ENCODE results near the gene XRCC3.
A peak's percentile ranks its signal among the peaks of the same experiment; 100 is the strongest.
"Not testable (repeated sequence)": the region's sequence is repeated elsewhere in the genome, so short reads cannot be mapped to it uniquely, and the experiment has no call there.

Gene XRCC3

GRCh38 chr14:103671911-103672310, 43.3 kb downstream of the XRCC3 start:
- no peak for DNase-seq

- no peak for DNase-seq
Observed at GRCh38 chr14:103669370-103669769, 45.9 kb downstream of the XRCC3 start.

- DNase-seq: no peak
Observed at GRCh38 chr14:103668117-103668516, 47.1 kb downstream of the XRCC3 start.

GRCh38 chr14:103667671-103668070, 47.6 kb downstream of the XRCC3 start:
- no peak for DNase-seq

- DNase-seq: no peak
Observed at GRCh38 chr14:103663506-103663905, 51.7 kb downstream of the XRCC3 start.

- no peak for DNase-seq
Observed at GRCh38 chr14:103662591-103662990, 52.7 kb downstream of the XRCC3 start.

GRCh38 chr14:103662029-103662428, 53.2 kb downstream of the XRCC3 start:
- DNase-seq: no peak

- DNase-seq: no peak
Observed at GRCh38 chr14:103659631-103660030, 55.6 kb downstream of the XRCC3 start.

- peak in 1 of 51 donors; percentile 38 for DNase-seq
Observed at GRCh38 chr14:103657471-103657870, 57.8 kb downstream of the XRCC3 start.

GRCh38 chr14:103656756-103657133, 58.5 kb downstream of the XRCC3 start:
- no peak for DNase-seq

- no peak for DNase-seq
Observed at GRCh38 chr14:103656031-103656755, 59.1 kb downstream of the XRCC3 start.

GRCh38 chr14:103654619-103655018, 60.6 kb downstream of the XRCC3 start:
- no peak for DNase-seq

- no peak for DNase-seq
Observed at GRCh38 chr14:103653805-103654204, 61.4 kb downstream of the XRCC3 start.

GRCh38 chr14:103653336-103653735, 61.9 kb downstream of the XRCC3 start:
- DNase-seq: not testable (repeated sequence)

- no peak for DNase-seq
Observed at GRCh38 chr14:103652806-103653205, 62.4 kb downstream of the XRCC3 start.

GRCh38 chr14:103651585-103651984, 63.7 kb downstream of the XRCC3 start:
- no peak for DNase-seq

- DNase-seq: no peak
Observed at GRCh38 chr14:103650213-103650612, 65.0 kb downstream of the XRCC3 start.

- no peak for DNase-seq
Observed at GRCh38 chr14:103649001-103649400, 66.2 kb downstream of the XRCC3 start.

Measured in hypothalamus (tissue), 51 donors.